Stomach (tissue), 4 donors: ENCODE data around the gene HIPK3.

Source experiments
- EP300 ChIP-seq: sonication (generic); formaldehyde crosslinking; IDR thresholded peaks from one replicate; pipeline ENCODE4 v1.6.1; 2017; ENCODE audit warnings: antibody characterized with exemption
- TF ChIP-seq, protein P1 (sequence below), 7 experiments: fragments of 450-650 bp in 4 of 7; fragments of 200-600 bp in 3 of 7; sonication (generic) in 3 of 7; IDR thresholded peaks; one replicate each; pipeline ENCODE4 v1.5.1; 2016 to 2019; ENCODE audit warnings: antibody characterized with exemption in 7 of 7, control low read depth in 2 of 7, mild to moderate bottlenecking in 1 of 7

DNA sequence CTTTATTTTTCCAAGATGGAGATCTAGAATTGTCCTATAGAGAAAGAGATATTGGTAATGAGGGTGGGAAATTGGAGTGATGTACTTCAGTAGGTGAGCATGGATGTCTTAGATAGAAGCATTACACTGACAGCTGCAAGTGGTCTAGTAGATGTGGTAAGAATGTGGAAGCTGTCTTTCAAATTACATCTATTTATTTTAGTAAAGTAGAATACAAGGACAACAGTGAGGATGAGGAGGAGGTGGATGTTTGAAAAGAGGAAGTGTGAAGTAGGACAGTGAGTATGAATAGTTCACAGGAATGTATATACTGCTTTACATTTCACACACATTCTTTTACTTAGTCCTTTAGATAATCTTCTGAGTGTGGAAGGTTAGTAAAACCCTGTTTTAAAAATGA is 64.2 kb downstream of the HIPK3 start:
- TF ChIP-seq, protein P1, sequence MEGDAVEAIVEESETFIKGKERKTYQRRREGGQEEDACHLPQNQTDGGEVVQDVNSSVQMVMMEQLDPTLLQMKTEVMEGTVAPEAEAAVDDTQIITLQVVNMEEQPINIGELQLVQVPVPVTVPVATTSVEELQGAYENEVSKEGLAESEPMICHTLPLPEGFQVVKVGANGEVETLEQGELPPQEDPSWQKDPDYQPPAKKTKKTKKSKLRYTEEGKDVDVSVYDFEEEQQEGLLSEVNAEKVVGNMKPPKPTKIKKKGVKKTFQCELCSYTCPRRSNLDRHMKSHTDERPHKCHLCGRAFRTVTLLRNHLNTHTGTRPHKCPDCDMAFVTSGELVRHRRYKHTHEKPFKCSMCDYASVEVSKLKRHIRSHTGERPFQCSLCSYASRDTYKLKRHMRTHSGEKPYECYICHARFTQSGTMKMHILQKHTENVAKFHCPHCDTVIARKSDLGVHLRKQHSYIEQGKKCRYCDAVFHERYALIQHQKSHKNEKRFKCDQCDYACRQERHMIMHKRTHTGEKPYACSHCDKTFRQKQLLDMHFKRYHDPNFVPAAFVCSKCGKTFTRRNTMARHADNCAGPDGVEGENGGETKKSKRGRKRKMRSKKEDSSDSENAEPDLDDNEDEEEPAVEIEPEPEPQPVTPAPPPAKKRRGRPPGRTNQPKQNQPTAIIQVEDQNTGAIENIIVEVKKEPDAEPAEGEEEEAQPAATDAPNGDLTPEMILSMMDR (IDR thresholded peaks at IDR 0.05) = no peak
- no peak for TF ChIP-seq EP300
